Middle frontal gyrus (tissue), 1 donor: ENCODE measurements around the gene CTDSPL.
A peak's percentile ranks its signal among the peaks of the same experiment; 100 is the strongest.

Experiments
- DNase-seq: peaks from one replicate; pipeline ENCODE4 v3.0.0-alpha.2; 2015; ENCODE audit warnings: low spot score; ENCODE audit errors: extremely low spot score

CTDSPL gene

GRCh38 chr3:37997791-37998370 is 136.2 kb downstream of the CTDSPL start:
- no peak for DNase-seq

DNA sequence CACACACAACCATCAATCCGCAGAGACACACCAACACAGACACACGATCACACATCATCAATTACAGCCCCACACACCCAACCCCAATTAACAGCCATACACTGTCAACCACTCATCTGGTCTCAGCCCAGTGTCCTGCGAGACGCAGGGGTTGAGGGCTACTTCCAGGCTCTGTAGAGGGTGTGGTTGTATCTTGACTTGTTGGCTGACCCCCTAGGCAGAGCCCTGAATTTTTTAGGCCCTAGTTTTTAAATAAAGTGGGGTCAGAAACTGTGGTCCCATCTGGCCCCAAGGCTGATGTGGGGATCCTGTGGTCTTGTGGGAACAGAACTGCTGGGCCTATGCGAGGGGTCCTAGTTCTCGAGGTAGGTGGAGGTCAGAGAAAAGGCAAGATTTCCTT is 138.2 kb downstream of the CTDSPL start:
- no peak for DNase-seq

DNA sequence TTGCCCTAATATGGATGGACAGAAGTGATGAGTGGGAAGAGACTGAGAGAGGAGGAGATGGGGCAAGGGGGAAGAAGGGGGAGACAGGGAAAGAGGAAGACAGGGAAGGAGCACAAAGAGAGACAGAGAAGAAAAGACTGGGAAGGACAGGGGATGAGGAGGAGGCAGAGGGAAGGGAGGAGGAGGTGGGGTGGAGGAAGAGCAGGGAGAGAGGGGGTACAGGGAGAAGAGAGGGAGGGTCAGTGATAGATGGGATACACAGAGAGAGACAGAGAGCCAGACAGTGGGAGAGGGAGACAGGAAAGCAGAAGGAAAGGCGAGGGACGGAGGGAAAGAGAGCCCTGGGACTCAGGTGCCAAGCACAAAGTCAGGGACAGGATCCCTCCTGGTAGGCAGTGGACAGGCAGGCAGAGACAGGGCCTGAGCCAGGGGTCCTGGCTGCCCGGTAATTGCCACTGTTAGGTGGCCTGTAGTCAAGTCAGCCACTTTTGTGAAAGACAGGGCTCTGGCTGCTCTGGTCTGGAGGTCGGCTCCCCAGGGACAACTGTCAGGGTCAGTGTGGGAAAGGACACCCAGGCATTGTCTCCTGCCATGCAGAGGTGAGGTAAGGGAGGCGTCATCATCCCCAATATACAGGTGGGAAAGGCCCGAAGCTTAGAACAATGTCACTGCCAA is 138.7 kb downstream of the CTDSPL start:
- DNase-seq: no peak

DNA sequence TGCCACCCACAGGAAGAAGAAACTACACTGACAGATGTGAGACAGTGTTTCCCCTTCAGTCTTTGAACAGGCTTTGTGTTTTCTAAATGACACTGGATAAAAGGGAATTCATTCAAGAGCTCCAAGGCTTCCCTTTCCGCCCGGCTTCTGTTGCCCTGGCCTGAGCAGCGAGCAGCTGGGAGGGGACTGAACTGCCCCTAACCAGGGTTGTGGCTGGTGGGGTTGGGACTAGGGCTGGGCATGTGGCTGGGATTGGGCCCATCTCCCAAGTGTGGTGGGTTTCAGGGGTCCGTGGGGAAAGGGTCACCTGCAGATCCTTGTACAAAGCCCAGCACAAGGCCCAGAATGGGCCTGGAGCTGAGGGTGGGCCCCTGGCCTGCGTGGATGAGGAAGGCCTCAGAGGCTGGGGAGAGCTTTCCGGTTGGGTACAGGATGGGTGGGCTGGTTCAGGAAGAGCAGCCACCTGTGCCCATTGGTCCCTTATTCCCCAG is 139.3 kb downstream of the CTDSPL start:
- DNase-seq: no peak

GRCh38 chr3:38001456-38002081 is 139.9 kb downstream of the CTDSPL start:
- no peak for DNase-seq

DNA sequence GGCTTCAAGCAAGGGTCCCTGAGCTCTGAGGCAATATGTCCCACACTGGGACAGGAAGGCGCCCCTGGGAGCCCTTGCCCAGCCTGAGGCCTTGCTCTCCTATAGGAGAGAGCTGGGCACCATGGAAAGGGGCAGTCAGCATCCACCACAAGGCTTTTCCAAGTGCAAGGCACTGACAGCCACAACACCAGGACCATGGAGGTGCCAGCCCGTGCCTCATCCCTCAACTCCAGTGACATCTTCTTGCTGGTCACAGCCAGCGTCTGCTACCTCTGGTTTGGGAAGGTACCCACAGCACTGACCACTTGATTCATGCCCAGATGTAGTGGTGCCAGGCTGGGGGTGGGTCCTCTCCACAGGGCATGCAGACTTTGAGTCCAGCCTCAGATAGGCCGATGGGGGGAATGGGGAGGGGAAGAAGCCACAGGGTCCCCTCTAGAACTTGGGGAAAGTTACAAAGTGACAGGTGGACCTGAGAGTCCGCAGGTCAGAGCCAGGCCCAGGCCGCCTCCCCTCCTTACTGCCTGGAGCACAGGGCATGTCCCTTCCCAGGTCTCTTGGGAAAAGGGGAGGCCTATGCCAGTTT is 140.7 kb downstream of the CTDSPL start:
- no peak for DNase-seq

DNA sequence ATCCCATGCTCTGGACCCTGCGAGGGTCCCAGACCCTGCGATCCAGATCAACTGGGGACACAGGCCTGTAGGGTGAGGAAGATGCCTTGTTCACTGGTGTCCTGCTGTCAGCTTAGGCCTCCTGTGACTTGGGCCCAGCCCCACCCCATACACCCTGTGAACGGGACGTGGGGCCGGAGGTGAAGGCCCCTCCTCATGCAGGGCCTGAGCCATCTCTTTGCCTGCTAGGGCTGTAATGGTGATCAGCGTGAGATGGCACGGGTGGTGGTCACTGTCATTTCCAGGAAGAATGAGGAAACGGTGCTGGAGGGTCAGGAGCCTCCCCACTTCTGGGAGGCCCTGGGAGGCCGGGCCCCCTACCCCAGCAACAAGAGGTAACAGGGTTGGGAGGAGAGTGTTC is 141.3 kb downstream of the CTDSPL start:
- DNase-seq: no peak

GRCh38 chr3:38003371-38003816 is 141.7 kb downstream of the CTDSPL start:
- peak; percentile 69 for DNase-seq

DNA sequence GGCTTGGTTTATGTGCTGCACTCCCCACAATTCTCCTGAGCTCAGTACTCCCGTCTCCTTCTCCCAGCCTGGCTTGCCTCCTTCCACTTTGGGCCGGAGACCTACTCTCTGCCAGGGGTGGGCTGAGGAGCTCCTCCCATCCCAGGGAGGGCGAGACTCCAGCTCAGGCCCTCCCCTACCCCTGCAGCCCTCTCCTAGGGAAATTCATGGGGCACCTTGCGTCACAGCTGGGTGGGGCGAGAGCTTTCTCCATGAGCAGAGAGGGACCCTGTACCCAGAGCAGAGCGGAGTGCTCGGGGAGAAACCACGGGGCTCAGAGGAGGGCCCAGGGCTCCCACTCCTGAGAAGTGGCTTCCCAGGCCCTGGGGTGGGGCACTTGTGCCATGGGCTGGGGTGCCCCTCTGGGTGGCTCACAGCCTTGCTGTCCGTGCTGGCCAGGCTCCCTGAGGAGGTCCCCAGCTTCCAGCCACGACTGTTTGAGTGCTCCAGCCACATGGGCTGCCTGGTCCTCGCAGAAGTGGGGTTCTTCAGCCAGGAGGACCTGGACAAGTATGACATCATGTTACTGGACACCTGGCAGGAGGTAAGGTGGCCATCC is 142.2 kb downstream of the CTDSPL start:
- no peak for DNase-seq

GRCh38 chr3:38004415-38005075 is 142.9 kb downstream of the CTDSPL start:
- peak; percentile 70 for DNase-seq

DNA sequence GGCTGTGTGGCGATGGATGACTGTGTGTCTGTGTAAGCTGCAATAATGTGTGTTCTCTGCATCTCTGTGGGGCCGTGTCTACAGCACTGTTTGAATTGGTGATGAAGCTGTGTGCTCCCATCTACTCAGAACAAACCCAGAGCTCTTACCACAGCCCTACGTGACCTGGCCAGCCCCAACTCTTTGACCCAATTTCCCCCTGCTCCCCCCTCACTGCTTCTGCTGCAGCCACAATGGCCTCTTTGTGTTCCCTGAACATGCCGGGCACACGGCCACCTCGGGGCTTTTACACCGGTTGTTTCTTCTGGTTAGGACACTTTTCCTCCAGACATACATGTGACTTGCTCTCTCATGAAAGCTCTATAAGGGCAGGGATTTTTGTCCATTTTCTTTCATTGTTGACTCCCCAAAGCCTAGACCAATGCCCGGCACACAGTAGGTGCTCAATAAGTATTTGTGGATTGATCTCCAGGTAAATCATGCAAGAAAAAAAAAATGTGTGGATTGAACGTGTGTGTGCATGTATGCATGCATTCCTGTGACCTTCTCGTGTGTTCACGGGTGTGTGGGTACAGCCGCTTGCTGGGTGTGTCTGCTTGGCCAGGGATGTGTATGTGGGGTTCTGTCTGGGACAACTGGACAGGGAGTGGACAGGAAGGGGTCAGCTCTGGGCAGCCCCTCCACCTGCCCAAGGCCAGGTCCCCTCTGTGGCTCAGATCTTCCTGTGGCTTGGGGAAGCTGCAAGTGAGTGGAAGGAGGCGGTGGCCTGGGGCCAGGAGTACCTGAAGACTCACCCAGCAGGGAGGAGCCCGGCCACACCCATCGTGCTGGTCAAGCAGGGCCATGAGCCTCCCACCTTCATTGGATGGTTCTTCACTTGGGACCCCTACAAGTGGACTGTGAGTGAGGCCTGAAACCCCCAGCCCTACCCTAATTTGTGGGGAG is 143.7 kb downstream of the CTDSPL start:
- DNase-seq: peak; percentile 83

DNA sequence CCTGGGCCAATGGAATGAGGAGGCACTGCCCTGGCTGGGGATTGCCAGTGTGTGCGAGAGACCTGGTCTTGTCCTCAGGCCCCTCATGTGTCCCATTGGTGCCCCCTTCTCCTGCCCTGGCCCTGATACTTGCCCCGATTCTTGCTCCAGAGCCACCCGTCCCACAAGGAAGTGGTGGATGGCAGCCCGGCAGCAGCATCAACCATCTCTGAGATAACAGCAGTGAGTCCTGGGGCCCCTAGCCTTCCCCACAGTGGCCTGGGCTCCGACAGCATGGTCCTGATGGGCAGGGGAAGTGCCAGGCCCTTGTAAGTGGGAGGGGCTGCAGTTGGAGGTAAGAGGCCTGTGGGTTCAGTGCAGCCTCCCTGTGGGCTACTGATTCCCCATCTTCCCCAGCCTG is 144.4 kb downstream of the CTDSPL start:
- no peak for DNase-seq

- no peak for DNase-seq
These were observed 144.8 kb downstream of the CTDSPL start for GRCh38 chr3:38006445-38006995.

GRCh38 chr3:38007754-38008090 is 146.0 kb downstream of the CTDSPL start:
- no peak for DNase-seq

DNA sequence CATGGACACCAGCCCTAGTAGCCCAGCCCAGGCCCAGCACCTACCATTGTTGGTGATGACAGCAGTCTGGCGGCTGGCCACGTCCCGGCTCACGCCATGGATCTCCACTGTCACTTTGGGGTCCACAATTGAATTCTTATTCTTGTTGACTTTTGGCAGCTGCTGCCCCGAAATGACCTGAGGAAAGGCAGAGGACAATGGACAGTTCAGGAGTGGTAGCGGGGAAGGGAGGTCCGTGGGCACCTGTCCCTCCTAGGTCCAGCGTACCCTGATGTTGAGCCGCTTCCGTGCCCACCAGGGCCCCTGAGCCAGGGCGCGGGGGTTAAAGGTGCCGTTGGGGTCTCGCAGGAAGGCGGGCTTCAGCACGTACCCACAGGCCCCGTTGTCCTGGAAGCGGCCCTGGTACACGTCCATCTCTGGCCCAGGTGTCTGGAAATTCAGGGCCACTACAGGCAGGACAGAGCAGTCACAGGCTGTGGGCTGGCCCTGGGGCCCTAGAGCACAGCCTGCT is 146.6 kb downstream of the CTDSPL start:
- DNase-seq: no peak

DNA sequence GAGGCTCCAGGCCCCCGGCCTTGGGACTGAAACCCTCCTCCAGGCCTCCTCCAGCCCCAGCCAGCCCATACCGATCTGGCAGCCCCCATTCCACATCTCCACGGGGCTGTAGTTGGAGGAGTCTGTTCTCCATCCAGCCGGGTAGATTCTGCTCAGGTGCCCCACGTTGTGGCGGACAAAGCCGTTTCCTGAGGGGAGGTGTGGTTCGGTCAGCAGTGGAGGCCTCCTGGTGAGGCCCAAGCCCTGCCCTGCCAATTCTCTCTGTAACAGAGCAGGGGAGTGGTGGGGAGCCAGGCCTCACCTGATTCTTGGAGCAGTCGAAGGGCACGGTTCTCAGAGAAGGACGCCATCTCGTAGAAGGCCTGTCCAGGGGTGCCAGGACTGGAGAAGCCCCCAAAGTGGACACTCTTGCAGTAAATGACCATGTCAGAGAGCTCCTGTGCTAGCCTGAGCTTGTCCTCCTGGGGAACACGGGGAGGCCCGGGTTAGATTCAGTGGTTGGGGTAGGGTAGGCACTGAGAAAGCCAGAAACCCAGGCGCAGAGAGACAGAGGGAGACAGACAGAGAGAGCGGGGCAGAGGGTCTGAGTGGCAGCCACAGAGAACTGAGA is 147.4 kb downstream of the CTDSPL start:
- no peak for DNase-seq

GRCh38 chr3:38009807-38010591 is 148.3 kb downstream of the CTDSPL start:
- DNase-seq: no peak

DNA sequence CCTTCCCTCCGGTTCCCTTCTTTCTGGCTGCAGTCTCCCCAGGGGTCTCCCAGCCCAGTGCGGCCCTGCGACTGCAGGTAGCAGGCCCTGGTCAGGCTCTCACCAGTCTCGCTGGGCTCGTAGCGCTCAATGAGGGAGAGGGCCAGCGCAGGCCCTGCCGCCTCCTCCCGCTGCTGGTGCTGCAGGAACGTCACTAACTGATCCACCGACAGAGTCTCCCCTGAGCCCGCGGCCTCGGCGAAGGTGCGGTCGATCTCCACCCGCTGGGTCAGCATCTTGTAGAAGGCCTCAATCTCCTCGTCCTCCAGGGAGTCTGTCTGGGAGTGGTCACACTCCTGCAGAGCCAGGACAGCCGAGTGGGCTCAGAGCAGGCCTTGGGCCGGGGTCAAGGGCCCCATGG is 149.4 kb downstream of the CTDSPL start:
- no peak for DNase-seq

- DNase-seq: no peak
These were observed 153.8 kb downstream of the CTDSPL start for GRCh38 chr3:38015485-38015884.
